A549 treated with GW870086 at 1 μM for 4 hours (cell line): ENCODE results near the gene NMRAL1. TPM values are rescaled to one million over a fixed set of nuclear protein-coding genes. Genes with fewer than 3 reads are reported as not detected.

Experiments used
- total RNA-seq: library from RNA; stranded (reverse); fragments of 200-300 nt; extraction: Qiagen RNA extraction; gene quantifications from 5 replicates; pipeline ENCODE4 v1.2.3, GENCODE V29; 2022; ENCODE audit warnings: low read depth

The NMRAL1 gene
- 41.8 to 45.9 TPM (median 44.1 TPM) in 5 replicates for total RNA-seq

DNA sequence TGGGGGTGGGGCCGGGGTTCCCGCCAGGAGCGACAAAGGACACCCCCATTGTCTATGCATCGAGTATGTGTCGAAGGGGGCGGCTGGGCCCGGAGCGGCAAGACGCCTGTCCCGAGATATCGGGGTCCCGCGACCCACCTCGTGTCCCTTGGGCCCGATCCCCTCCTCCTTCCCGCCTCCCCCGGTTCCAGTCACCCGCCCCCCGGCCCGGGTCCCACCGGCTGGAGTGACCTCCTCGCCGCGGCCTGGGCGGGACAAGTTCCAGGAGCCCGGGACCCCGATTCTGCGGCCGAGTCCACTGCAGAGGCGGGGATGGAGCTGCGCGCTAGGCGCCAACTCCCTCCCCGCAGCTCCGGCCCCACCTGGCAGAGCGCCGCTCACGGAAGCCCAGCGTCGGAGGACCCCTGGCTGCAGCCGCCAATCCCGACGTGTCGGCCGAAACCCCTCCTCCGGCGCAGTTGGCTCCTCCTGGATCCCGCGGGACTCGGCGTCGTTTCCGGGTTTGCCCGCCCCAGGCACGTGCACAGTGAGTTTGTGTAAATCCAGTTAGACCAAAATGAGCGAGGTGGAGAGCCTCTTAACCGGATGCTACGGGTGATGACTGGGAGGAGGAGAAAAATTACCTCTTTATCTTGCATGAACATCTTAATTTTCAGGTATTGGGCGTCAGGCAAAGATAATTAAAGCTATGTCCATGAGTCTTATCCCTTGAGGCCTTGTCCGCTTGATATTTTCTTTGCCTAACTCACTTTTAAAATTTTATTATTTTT lies at the start of gene NMRAL1:
Gene NMRAL1, minus strand, starts transcription at position 434 of the 770 bp plus-strand sequence. CDS start 493 bp downstream, outside the sequence.

DNA sequence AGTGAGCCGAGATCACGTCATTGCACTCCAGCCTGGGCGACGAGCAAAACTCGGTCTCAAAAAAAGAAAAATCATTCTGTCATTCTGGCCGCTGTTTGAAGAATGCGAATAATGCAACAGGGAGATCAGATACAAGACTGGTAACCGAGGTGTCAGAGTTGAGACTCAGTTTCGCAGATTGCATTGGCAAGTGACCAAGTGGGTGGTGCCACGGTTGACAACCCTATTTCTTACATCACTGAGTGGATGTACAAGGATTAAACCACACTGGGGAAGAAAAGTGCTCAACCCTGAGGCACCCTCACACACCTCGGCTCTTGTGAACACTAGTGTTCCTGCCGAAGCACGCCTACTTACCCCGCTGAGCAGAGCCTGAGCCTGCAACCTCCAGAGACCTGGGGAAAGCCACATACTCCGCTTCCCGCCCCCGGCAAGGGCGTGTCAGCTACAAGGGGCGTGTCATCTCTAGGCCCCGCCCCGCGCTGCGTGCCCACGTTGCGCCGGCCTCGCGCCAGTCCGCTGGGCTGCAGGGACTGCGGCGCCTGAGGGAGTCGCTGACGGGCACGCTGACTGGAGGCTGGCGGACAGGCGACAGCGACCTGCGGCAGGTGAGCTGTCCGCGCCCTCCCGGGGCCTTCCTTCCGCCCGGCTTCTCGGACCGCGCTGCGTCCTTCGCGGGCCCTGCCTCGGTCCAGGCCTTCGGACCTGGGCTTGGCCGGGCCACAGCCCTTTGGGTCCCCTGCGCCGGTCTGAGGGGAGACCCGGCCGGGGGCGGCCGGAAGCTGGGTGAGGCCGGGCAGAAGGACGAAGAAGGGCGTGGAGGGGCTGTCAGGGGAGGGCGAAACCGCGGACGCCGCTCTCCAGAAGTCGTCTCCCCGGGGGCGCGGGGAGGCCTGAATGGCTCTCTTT lies 1.7 kb upstream of the NMRAL1 start, which contains the start of gene HMOX2:
Gene HMOX2, plus strand, starts transcription at position 519 of the 909 bp plus-strand sequence. CDS start 29,127 bp downstream, outside the sequence.

DNA sequence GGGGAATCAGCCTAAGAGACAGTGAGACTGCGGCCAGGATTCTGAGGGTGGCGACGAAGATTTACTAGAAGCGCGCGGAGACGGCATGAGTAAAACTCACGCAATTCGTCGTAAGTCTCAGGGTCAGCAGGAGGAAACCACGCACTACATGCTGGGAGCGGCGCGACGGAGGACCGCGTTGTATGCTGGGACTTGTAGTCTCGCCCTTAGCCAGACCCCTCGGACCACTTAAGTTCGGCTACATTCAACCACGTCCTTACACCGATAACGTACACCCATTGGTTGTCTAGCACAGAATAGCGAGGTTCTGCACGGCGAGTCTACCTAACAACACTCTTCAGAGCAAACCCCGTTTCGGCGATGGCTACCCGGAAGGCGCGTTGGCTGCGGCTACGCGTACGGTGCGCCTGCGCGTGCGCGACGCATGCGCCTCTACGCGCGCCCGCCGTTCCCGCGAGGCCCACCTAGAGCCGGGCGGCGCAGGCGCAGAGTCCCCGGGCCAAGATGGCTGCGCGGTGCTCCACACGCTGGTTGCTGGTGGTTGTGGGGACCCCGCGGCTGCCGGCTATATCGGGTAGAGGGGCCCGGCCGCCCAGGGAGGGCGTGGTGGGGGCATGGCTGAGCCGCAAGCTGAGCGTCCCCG lies 48.9 kb downstream of the NMRAL1 start, which contains the start of gene DNAJA3:
Gene DNAJA3, plus strand, starts transcription at position 491 of the 643 bp plus-strand sequence. Its CDS starts 14 bp downstream, at position 505.

DNA sequence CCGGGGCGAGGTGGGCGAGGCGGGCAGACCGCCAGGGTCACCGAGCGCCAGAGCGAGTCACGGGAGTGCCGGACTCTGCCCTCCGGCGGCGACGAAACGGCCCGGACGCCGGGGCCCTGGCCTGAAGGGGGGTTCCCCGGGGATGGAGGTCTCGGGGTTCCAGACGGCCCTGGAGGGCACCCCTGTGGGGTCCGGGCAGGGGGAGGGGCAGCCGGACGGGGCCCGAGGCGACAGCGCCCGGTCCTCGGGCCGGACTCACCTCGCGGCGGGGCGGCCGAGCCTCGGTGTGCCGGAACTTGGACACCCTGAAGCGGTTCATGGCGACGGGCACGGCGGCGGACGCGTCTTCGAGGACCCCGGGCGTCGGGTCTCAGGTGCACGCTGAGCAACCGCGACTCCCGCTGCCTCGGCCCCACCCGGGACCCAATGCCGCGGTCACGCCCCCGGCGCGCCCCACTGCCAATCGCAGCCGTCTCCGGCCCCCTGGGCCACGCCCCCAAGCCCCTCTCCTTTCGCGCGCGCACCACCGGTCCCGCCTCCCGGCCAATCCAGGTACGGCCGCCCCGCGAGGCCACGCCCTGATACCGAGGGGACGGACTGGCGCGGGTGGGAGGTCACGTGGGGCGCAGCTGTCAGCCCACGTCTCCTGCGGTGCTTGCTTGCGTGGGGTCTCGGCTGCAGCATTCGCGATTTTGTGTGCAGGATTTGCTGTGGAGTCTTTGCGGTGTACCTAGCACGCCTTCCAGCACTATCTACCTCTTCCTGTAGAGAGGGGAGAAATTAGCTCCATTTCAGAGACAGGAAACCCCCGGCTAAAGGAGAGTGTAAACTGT lies 58.0 kb downstream of the NMRAL1 start, which contains the start of gene CORO7:
Gene CORO7, minus strand, starts transcription at position 397 of the 833 bp plus-strand sequence. Its CDS starts 78 bp downstream, at position 319.

Other genes with a start within 250 kb of the NMRAL1 start
- 0.07 TPM in 2 of 5 replicates, not detected in the others for gene SRL, start 232.5 kb downstream of the NMRAL1 start, total RNA-seq
- 12.0 to 18.2 TPM (median 16.0 TPM) in 5 replicates for gene TFAP4, start 201.6 kb downstream of the NMRAL1 start, total RNA-seq
- gene GLIS2, start 158.6 kb downstream of the NMRAL1 start, total RNA-seq: 19.7 to 28.0 TPM (median 26.5 TPM) in 5 replicates
- 65.2 to 86.3 TPM (median 75.2 TPM) in 5 replicates for gene PAM16, start 123.3 kb downstream of the NMRAL1 start, total RNA-seq
- 6.0 to 6.8 TPM (median 6.3 TPM) in 5 replicates for gene VASN, start 102.8 kb downstream of the NMRAL1 start, total RNA-seq
- 10.9 to 19.8 TPM (median 15.9 TPM) in 5 replicates for gene CORO7, start 58.0 kb downstream of the NMRAL1 start, total RNA-seq
- gene DNAJA3, start 48.8 kb downstream of the NMRAL1 start, total RNA-seq: 59.8 to 71.8 TPM (median 69.6 TPM) in 5 replicates
- gene HMOX2, start 1.8 kb upstream of the NMRAL1 start, total RNA-seq: 50.9 to 64.8 TPM (median 59.2 TPM) in 5 replicates
- 11.8 to 15.2 TPM (median 13.0 TPM) in 5 replicates for gene CDIP1, start 64.1 kb upstream of the NMRAL1 start, total RNA-seq
- 0.03 TPM in 3 of 5 replicates, not detected in the others for gene C16orf96, start 81.7 kb upstream of the NMRAL1 start, total RNA-seq
- 36.8 to 53.9 TPM (median 52.1 TPM) in 5 replicates for gene UBALD1, start 140.3 kb upstream of the NMRAL1 start, total RNA-seq
- 34.9 to 42.2 TPM (median 40.5 TPM) in 5 replicates for gene MGRN1, start 150.2 kb upstream of the NMRAL1 start, total RNA-seq
- 18.8 to 26.1 TPM (median 23.5 TPM) in 5 replicates for gene NUDT16L1, start 218.9 kb upstream of the NMRAL1 start, total RNA-seq